Activated CD8-positive, alpha-beta T cell treated with anti-CD3 and anti-CD28 coated beads for 36 hours (primary cell): ENCODE results near the gene MTF2. TPM values are rescaled to one million over a fixed set of nuclear protein-coding genes. Genes with fewer than 3 reads are reported as not detected.

Source experiments
- ATAC-seq: fragments of 200-7000 bp; cut with Tn5 transposase; one replicate; pipeline ENCODE4 v1.10.0; 2021; ENCODE audit warnings: mild to moderate bottlenecking, moderate library complexity
- CTCF ChIA-PET: fragments of 350-600 bp; sonication (Branson Sonifier 250); formaldehyde crosslinking; loops from one replicate; lab custom pipeline; 2021; ENCODE audit warnings: antibody characterized with exemption; lab: Charles Lee
- POLR2A ChIA-PET: fragments of 350-600 bp; sonication (Branson Sonifier 250); formaldehyde crosslinking; loops from one replicate; lab custom pipeline; 2021; ENCODE audit warnings: antibody characterized with exemption; lab: Charles Lee
- DNase-seq: peaks from one replicate; pipeline ENCODE4 v3.0.0-alpha.2; 2020
- H3K27ac Mint-ChIP-seq: one replicate; pipeline ENCODE4 v1.8.0; 2021; ENCODE audit warnings: mild to moderate bottlenecking, mixed read lengths
- H3K27me3 Mint-ChIP-seq: one replicate; pipeline ENCODE4 v1.8.0; 2021; ENCODE audit warnings: mixed read lengths
- H3K36me3 Mint-ChIP-seq: one replicate; pipeline ENCODE4 v1.8.0; 2021; ENCODE audit warnings: low read depth, mixed read lengths
- H3K4me1 Mint-ChIP-seq: one replicate; pipeline ENCODE4 v1.8.0; 2021; ENCODE audit warnings: low read depth, mixed read lengths
- H3K4me3 Mint-ChIP-seq: one replicate; pipeline ENCODE4 v1.8.0; 2021; ENCODE audit warnings: mild to moderate bottlenecking, moderate library complexity, mixed read lengths
- H3K9me3 Mint-ChIP-seq: one replicate; pipeline ENCODE4 v1.8.0; 2021; ENCODE audit warnings: mixed read lengths
- CTCF ChIP-seq: fragments of 200-600 bp; IDR thresholded peaks from one replicate; pipeline ENCODE4 v1.8.0; 2022; ENCODE audit warnings: antibody characterized with exemption, mild to moderate bottlenecking
- intact Hi-C: fragments of 100-400 bp; cut with micrococcal nuclease; formaldehyde crosslinking; loops from one replicate; pipeline ENCODE4 v1.10.0; 2022
- total RNA-seq, 2 experiments: library from RNA; stranded (reverse); gene quantifications; one replicate each; pipeline ENCODE4 v1.2.3, GENCODE V29; 2021

MTF2 gene
- total RNA-seq, 2 experiments from 2014 or later, result 65.0 to 70.9 TPM

GRCh38 chr1:93102142-93102541 is 23.1 kb downstream of the MTF2 start:
- H3K27ac Mint-ChIP-seq, result no peak overlapping the region
- DNase-seq, result no peak
- TF ChIP-seq CTCF, result no peak
- peaks cover 37% of the 10 kb centered on the region for H3K36me3 Mint-ChIP-seq
- no peaks in the 10 kb centered on the region for H3K27me3 Mint-ChIP-seq
- intact Hi-C loops, result no loop called here
- no peak for ATAC-seq
- H3K4me1 Mint-ChIP-seq, result peaks cover 40% of the 10 kb centered on the region
- no peak overlapping the region for H3K4me3 Mint-ChIP-seq
- ChIA-PET CTCF (interaction anchor here (0.6 to 0.8 kb wide), 2 partner anchors 38 to 244 kb away, joined by 3 read pairs; no protein-coding TSS in a partner anchor), POLR2A (interaction anchor here (0.7 to 1.0 kb wide), 3 partner anchors 9 to 69 kb away, joined by 3 to 4 read pairs (median 3); no protein-coding TSS in a partner anchor)
- peaks cover 5% of the 10 kb centered on the region for H3K9me3 Mint-ChIP-seq

GRCh38 chr1:93106226-93106625 is 27.1 kb downstream of the MTF2 start:
- ATAC-seq (no peak), DNase-seq (no peak)
- no peak overlapping the region for H3K27ac Mint-ChIP-seq
- ChIA-PET POLR2A (no interaction called here), CTCF (no interaction called here)
- H3K36me3 Mint-ChIP-seq, result peaks cover 65% of the 10 kb centered on the region
- no peaks in the 10 kb centered on the region for H3K27me3 Mint-ChIP-seq
- H3K4me3 Mint-ChIP-seq, result no peak overlapping the region
- intact Hi-C loops, result no loop called here
- peaks cover 12% of the 10 kb centered on the region for H3K9me3 Mint-ChIP-seq
- no peak for TF ChIP-seq CTCF
- H3K4me1 Mint-ChIP-seq, result peaks cover 33% of the 10 kb centered on the region

- H3K9me3 Mint-ChIP-seq, result peaks cover 12% of the 10 kb centered on the region
- intact Hi-C loops, result no loop called here
- ChIA-PET POLR2A (interaction anchor here (0.7 kb wide), 1 partner anchor 27 kb away, joined by 3 read pairs; no protein-coding TSS in a partner anchor), CTCF (interaction anchor here (1.2 kb wide), 1 partner anchor 10 kb away, joined by 4 read pairs; no protein-coding TSS in a partner anchor)
- peaks cover 31% of the 10 kb centered on the region for H3K4me1 Mint-ChIP-seq
- H3K27me3 Mint-ChIP-seq, result no peaks in the 10 kb centered on the region
- peaks cover 62% of the 10 kb centered on the region for H3K36me3 Mint-ChIP-seq
- no peak overlapping the region for H3K27ac Mint-ChIP-seq
- no peak for TF ChIP-seq CTCF
- ATAC-seq, result no peak
- no peak overlapping the region for H3K4me3 Mint-ChIP-seq
- DNase-seq, result no peak
These were observed 28.3 kb downstream of the MTF2 start for GRCh38 chr1:93107395-93107794.

- peaks cover 29% of the 10 kb centered on the region for H3K4me1 Mint-ChIP-seq
- no peak for ATAC-seq
- CTCF ChIA-PET, result no interaction called here
These were observed 29.3 kb downstream of the MTF2 start for GRCh38 chr1:93108335-93108734.

More at GRCh38 chr1:93108335-93108734, 29.3 kb downstream of the MTF2 start:
- POLR2A ChIA-PET, result interaction anchor here (0.7 to 0.9 kb wide), 2 partner anchors 26 to 61 kb away, joined by 3 read pairs; no protein-coding TSS in a partner anchor
- TF ChIP-seq CTCF, result no peak
- H3K27ac Mint-ChIP-seq, result no peak overlapping the region
- H3K4me3 Mint-ChIP-seq, result no peak overlapping the region
- H3K36me3 Mint-ChIP-seq, result peaks cover 61% of the 10 kb centered on the region
- no peak for DNase-seq
- intact Hi-C loops, result no loop called here
- H3K9me3 Mint-ChIP-seq, result peaks cover 12% of the 10 kb centered on the region
- no peaks in the 10 kb centered on the region for H3K27me3 Mint-ChIP-seq
